Heart left ventricle (tissue), 13 donors: Measurements from ENCODE around the gene TTYH3.

Experiments
- CTCF ChIP-seq, 12 donors: fragments of 200-600 bp; sonication (generic) in 4 of 12; IDR thresholded peaks; one replicate each; pipeline versions ENCODE4 v1.5.0 to v1.8.0; 2018 to 2022; ENCODE audit warnings: antibody characterized with exemption in 12 of 12, mild to moderate bottlenecking in 5 of 12
- POLR2A ChIP-seq, 2 donors: fragments of 450-650 bp; IDR thresholded peaks; one replicate each; pipeline ENCODE4 v1.6.1; 2017; ENCODE audit warnings: antibody characterized with exemption in 2 of 2, mild to moderate bottlenecking in 2 of 2, moderate library complexity in 2 of 2
- donor health status: ischemic (EF 13 %, LVEDD 7.1; RV severe dilation, severe dysfunction).
- donor health status: DM: no; HTN: yes; CAD: no.
- donor health status: DM: no; HTN: no; CAD: no.
- donor health status: ischemic (EF 25% LVEDD 6.9; RV normal size, moderate dysfunction).
- donor health status: ischemic (EF 25% LVEDD 5.7; RV mildly dilated, moderate dysfunction).
- donor health status: ischemic (EF 35%, LVEDD 5.7; RV mildly dilated, moderate dysfunction).
- donor health status: nonischemic (EF 11% LVEDD 7.7; RV severe dilation, severe dysfunction).
- donor health status: DM: yes; HTN: yes; CAD: no.
- donor health status: PGD.
- donor health status: ischemic (EF 29% LVEDD 5.4; RV normal size, mild dysfunction).
- donor health status: nonischemic (EF 23%, LVEDD 6.1; RV moderate dilation, normal function).

DNA sequence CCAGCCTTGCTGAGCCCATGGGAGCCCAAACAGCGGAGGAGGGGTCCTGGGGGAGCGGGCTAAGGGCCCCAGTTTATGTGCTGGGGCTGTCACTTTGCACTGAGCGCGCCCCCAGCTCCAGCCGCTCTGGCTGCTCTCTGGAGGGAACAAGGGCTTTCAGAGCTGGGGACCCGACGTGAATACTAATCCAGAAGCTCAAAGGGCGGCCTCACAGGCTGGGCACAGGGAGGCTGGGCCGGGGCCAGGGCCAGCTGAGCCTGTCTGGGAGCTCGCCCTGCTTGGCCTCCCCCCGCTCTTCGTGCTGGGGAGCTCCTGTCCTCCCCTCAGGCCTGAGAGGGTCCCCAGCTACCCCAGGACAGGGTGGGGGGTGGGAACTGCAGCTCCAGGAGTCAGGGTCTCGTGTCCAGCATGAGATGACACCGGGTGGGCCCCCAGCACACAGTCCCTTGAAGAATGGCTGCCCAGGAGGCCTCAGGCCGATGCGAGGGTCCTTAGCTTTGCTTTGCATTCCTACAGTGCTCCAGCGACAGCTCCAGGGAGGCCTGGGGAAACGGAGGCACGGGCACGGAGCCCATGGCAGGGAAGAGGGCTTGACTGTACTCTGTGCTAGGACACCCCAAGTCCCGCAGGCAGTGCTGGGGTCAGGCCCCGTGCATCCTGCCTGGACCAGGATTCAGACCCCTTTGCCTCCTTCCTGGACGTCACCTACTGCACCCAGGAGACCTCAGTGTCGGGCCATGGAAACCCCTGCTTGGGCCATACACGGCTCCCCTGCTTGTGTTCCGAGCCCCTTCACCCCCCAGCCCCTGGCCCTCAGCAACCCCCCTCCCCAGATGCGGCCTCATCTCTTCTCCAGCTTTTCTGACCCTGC is 50.4 kb downstream of the TTYH3 start:
- no peak for TF ChIP-seq CTCF (IDR thresholded peaks at IDR 0.05)
- TF ChIP-seq POLR2A (IDR thresholded peaks at IDR 0.05), result no peak
